GM12891 (cell line): ENCODE data around the gene RBM43.

Source experiments
- PAX5 ChIP-seq: IDR thresholded peaks from 2 replicates; pipeline ENCODE4 v1.6.1; 2011; ENCODE audit warnings: low read length, moderate library complexity, mild to moderate bottlenecking; ENCODE audit not compliant: insufficient read depth, severe bottlenecking
- POLR2A ChIP-seq: IDR thresholded peaks from 2 replicates; pipeline ENCODE4 v1.6.1; 2011; ENCODE audit warnings: low read depth, low read length, control low read depth
- POLR2AphosphoS5 ChIP-seq: IDR thresholded peaks from 2 replicates; pipeline ENCODE4 v1.6.1; 2011; ENCODE audit warnings: low read depth, low read length, control low read depth
- TAF1 ChIP-seq: IDR thresholded peaks from 2 replicates; pipeline ENCODE4 v1.6.1; 2011; ENCODE audit warnings: low read depth, low read length, control low read depth

GRCh38 chr2:151299920-151300539 is 38.4 kb upstream of the RBM43 start:
- TF ChIP-seq POLR2AphosphoS5, result no peak
- no peak for TF ChIP-seq POLR2A
- no peak for TF ChIP-seq TAF1
- no peak for TF ChIP-seq PAX5
